OCI-LY7 (cell line): ENCODE measurements around the gene CATSPER4. TPM values are rescaled to one million over a fixed set of nuclear protein-coding genes. Genes with fewer than 3 reads are reported as not detected.

Experiments
- BruUV-seq: library from RNA; stranded (reverse); fragments of 400-500 nt; replicated peaks from 2 replicates; lab custom pipeline; 2021; lab: Mats Ljungman, UMichigan
- CTCF ChIA-PET: fragments of 300-600 bp; sonication (Branson Sonifier 250); formaldehyde crosslinking; loops from one replicate; lab custom pipeline; 2022; ENCODE audit warnings: antibody characterized with exemption; ENCODE audit not compliant: unreplicated experiment; lab: Charles Lee
- POLR2A ChIA-PET: fragments of 300-600 bp; sonication (Branson Sonifier 250); formaldehyde crosslinking; loops from one replicate; lab custom pipeline; 2022; ENCODE audit warnings: antibody characterized with exemption; lab: Charles Lee
- DNase-seq: peaks from one replicate; pipeline ENCODE4 v3.0.0-alpha.2; 2015; ENCODE audit warnings: low spot score
- H2AFZ ChIP-seq: fragments of 200-600 bp; sonication (generic), shearing (Covaris generic); 2 replicates; pipeline ENCODE4 v1.6.1; 2014; ENCODE audit warnings: mild to moderate bottlenecking, antibody characterized with exemption, low read length, moderate library complexity
- H3K27ac ChIP-seq: fragments of 200-600 bp; sonication (generic); 2 replicates; pipeline ENCODE4 v1.5.1; 2014; ENCODE audit warnings: mixed run types, low read depth, mild to moderate bottlenecking, moderate library complexity, low read length, inconsistent platforms; ENCODE audit not compliant: poor library complexity, severe bottlenecking
- H3K36me3 ChIP-seq: fragments of 200-600 bp; sonication (generic); 2 replicates; pipeline ENCODE4 v1.6.1; 2014; ENCODE audit warnings: mild to moderate bottlenecking, antibody characterized with exemption, low read length, moderate library complexity, mixed read lengths; ENCODE audit not compliant: insufficient read depth
- H3K4me1 ChIP-seq: fragments of 200-600 bp; sonication (generic); 2 replicates; pipeline ENCODE4 v1.5.1; 2014; ENCODE audit warnings: mild to moderate bottlenecking, low read length; ENCODE audit not compliant: insufficient read depth, poor library complexity, severe bottlenecking
- H3K4me2 ChIP-seq: fragments of 200-600 bp; sonication (generic); 2 replicates; pipeline ENCODE4 v1.6.1; 2014; ENCODE audit warnings: mild to moderate bottlenecking, low read length
- H3K4me3 ChIP-seq: fragments of 200-600 bp; sonication (generic); 2 replicates; pipeline ENCODE4 v1.5.1; 2014; ENCODE audit warnings: mild to moderate bottlenecking, low read depth, low read length; ENCODE audit not compliant: poor library complexity, severe bottlenecking
- H3K79me2 ChIP-seq: fragments of 200-600 bp; sonication (generic); 2 replicates; pipeline ENCODE4 v1.6.1; 2016; ENCODE audit warnings: low read depth, mild to moderate bottlenecking, low read length, moderate library complexity, mixed read lengths; ENCODE audit not compliant: insufficient read depth
- H3K9me2 ChIP-seq: fragments of 200-600 bp; sonication (generic); 2 replicates; pipeline ENCODE4 v1.6.1; 2016; ENCODE audit warnings: mild to moderate bottlenecking, low read length, mixed read lengths; ENCODE audit not compliant: insufficient read depth
- H3K9me3 ChIP-seq: fragments of 200-600 bp; sonication (generic); 2 replicates; pipeline ENCODE4 v1.6.1; 2014; ENCODE audit warnings: mild to moderate bottlenecking, mixed run types, low read length, mixed read lengths
- H4K20me1 ChIP-seq: fragments of 200-600 bp; sonication (generic); 2 replicates; pipeline ENCODE4 v1.6.1; 2014; ENCODE audit warnings: mild to moderate bottlenecking, antibody characterized with exemption, low read length, moderate library complexity, mixed read lengths; ENCODE audit not compliant: insufficient read depth
- EZH2phosphoT487 ChIP-seq: fragments of 200-600 bp; sonication (generic); IDR thresholded peaks from 2 replicates; pipeline ENCODE4 v1.6.1; 2018; ENCODE audit warnings: low read depth, borderline replicate concordance, mild to moderate bottlenecking, mixed run types, antibody characterized with exemption, low read length, moderate library complexity, mixed read lengths
- intact Hi-C: fragments of 100-400 bp; cut with micrococcal nuclease; formaldehyde crosslinking; loops from one replicate; pipeline ENCODE4 v1.10.0; 2022; ENCODE audit not compliant: unreplicated experiment
- total RNA-seq, 2 experiments: library from RNA; depleted of rRNA in 1 of 2; stranded (reverse); fragments of >200 nt in 1 of 2; shearing (Covaris generic) in 1 of 2; gene quantifications; 2 replicates each; pipeline ENCODE4 v1.2.3, GENCODE V29; 2014 to 2022
- TF ChIP-seq, protein P1 (sequence below): fragments of 200-600 bp; sonication (generic); conservative IDR thresholded peaks from 2 replicates; pipeline ENCODE4 v1.5.1; 2014; ENCODE audit warnings: mild to moderate bottlenecking, antibody characterized with exemption, low read length, moderate library complexity, mixed read lengths

CATSPER4 gene
- total RNA-seq, 2 experiments from 2014 or later = not detected

DNA sequence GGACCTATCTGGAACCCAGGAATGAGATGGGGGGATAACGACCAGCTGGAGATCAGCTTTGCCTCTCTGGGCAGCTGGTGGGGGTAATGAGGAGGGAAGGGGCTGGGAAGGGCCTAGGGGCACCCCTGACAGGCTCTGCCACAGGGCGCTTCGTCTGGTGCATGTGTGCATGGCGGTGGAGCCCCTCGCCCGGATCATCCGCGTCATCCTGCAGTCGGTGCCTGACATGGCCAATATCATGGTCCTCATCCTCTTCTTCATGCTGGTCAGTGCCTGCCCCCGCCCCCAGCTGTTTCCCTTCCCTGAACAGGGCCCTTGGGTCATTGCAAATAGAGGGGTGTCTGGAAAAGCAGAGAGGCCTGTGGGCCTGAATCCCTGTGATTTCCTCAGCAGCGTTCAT lies 7.4 kb downstream of the CATSPER4 start:
- no peak overlapping the region for H2AFZ ChIP-seq
- CTCF ChIA-PET = interaction anchor here (0.6 kb wide), 1 partner anchor 37 kb away, joined by 7 read pairs; no protein-coding TSS in a partner anchor
- H3K9me2 ChIP-seq = no peaks in the 10 kb centered on the region
- POLR2A ChIA-PET = interaction anchor here (0.5 kb wide), 1 partner anchor 193 kb away, joined by 3 read pairs; no protein-coding TSS in a partner anchor
- intact Hi-C loops = no loop called here
- H3K4me2 ChIP-seq = no peak overlapping the region
- BruUV-seq = no TSS peak
- H3K4me1 ChIP-seq = no peaks in the 10 kb centered on the region
- no peaks in the 10 kb centered on the region for H3K79me2 ChIP-seq
- no peak for DNase-seq
- H3K36me3 ChIP-seq = no peaks in the 10 kb centered on the region
- no peak overlapping the region for H3K4me3 ChIP-seq
- TF ChIP-seq, protein P1, sequence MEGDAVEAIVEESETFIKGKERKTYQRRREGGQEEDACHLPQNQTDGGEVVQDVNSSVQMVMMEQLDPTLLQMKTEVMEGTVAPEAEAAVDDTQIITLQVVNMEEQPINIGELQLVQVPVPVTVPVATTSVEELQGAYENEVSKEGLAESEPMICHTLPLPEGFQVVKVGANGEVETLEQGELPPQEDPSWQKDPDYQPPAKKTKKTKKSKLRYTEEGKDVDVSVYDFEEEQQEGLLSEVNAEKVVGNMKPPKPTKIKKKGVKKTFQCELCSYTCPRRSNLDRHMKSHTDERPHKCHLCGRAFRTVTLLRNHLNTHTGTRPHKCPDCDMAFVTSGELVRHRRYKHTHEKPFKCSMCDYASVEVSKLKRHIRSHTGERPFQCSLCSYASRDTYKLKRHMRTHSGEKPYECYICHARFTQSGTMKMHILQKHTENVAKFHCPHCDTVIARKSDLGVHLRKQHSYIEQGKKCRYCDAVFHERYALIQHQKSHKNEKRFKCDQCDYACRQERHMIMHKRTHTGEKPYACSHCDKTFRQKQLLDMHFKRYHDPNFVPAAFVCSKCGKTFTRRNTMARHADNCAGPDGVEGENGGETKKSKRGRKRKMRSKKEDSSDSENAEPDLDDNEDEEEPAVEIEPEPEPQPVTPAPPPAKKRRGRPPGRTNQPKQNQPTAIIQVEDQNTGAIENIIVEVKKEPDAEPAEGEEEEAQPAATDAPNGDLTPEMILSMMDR = no peak
- no peak for TF ChIP-seq EZH2phosphoT487
- no peak overlapping the region for H3K27ac ChIP-seq
- H3K9me3 ChIP-seq = no peaks in the 10 kb centered on the region
- no peaks in the 10 kb centered on the region for H4K20me1 ChIP-seq

DNA sequence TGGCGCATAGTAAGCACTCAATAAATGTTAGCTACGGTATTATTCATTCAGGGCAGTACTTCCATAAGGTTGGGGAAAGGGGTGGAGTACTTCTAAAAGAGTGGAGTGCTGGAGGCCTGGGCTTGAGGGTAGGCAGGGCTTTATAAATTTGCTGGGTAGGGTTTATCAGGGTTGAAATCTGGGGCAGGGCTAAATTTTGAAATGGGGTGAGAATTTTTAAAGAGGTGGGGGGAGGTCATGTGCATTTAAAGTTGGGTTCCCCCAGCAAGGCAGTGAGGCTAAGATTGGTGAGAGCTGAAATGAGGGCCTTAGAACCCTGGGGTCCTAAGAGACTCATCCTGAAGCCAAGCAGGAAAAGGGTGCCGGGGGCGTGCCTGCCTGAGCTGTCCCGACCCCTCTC lies 10.0 kb downstream of the CATSPER4 start:
- H2AFZ ChIP-seq = no peak overlapping the region
- intact Hi-C loops = no loop called here
- no peak overlapping the region for H3K4me2 ChIP-seq
- CTCF ChIA-PET = no interaction called here
- BruUV-seq = no TSS peak
- POLR2A ChIA-PET = no interaction called here
- no peaks in the 10 kb centered on the region for H3K9me3 ChIP-seq
- no peaks in the 10 kb centered on the region for H3K36me3 ChIP-seq
- no peak for DNase-seq
- H3K79me2 ChIP-seq = no peaks in the 10 kb centered on the region
- H4K20me1 ChIP-seq = no peaks in the 10 kb centered on the region
- H3K9me2 ChIP-seq = no peaks in the 10 kb centered on the region
- H3K4me3 ChIP-seq = no peak overlapping the region
- H3K27ac ChIP-seq = no peak overlapping the region
- H3K4me1 ChIP-seq = no peaks in the 10 kb centered on the region
- no peak for TF ChIP-seq EZH2phosphoT487
- TF ChIP-seq, protein P1 = no peak

DNA sequence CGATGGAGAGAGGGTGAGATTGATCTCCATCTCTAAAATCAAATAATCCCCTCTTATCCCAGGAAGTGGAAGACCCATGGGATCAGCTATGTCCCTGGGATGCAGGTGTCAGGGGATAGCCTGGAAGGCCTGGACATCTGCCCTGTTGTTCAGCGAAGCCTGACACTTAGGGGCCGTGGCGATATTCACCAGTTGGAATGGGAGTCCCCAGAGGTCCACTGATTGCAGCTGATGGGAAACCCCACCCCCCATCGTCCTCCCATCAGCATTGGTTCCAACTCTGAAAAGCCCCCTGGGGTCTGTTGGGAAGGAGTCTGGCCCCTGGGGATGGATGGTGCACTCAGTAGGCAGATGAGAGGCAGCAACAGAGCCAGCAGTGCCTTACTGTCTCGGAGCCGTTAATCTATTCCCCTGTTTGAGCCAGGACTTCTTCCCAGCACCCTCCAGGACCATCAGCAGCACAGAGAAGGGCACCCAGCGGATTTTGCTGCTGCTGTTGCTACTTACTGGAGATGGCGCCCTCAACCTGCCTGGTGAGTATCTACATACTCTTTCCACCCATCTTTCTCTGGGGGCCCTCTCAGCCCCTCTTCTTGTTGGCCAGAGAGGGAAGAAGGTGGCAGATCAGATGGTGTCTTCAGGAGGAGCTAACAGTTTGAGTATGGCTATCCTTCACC lies 13.4 kb downstream of the CATSPER4 start:
- Histone ChIP-seq H3K36me3 (no peaks in the 10 kb centered on the region), H3K27ac (no peak overlapping the region), H3K9me2 (no peaks in the 10 kb centered on the region), H3K9me3 (no peaks in the 10 kb centered on the region), H3K4me2 (no peak overlapping the region), H3K4me3 (no peak overlapping the region), H3K4me1 (no peaks in the 10 kb centered on the region), H4K20me1 (no peaks in the 10 kb centered on the region), H2AFZ (no peak overlapping the region), H3K79me2 (no peaks in the 10 kb centered on the region)
- BruUV-seq = no TSS peak
- ChIA-PET POLR2A (interaction anchor here (1.1 kb wide), 1 partner anchor 13 kb away, joined by 3 read pairs; no protein-coding TSS in a partner anchor), CTCF (no interaction called here)
- no peak for TF ChIP-seq EZH2phosphoT487
- TF ChIP-seq, protein P1 = peak; percentile 57
- intact Hi-C loops = no loop called here
- peak; percentile 11 for DNase-seq
